GM23338 (cell line): ENCODE data around the gene RASEF. TPM values are rescaled to one million over a fixed set of nuclear protein-coding genes. Genes with fewer than 3 reads are reported as not detected.

Experiments used
- ATAC-seq: fragments of 200-7000 bp; cut with Tn5 transposase; 3 replicates; pipeline ENCODE4 v1.9.1; 2020
- DNase-seq: peaks from one replicate; pipeline ENCODE4 v3.0.0-alpha.2; 2015; ENCODE audit warnings: low spot score
- H2AFZ ChIP-seq: fragments of 200-600 bp; sonication (generic); 2 replicates; pipeline ENCODE4 v1.8.0; 2016; ENCODE audit warnings: antibody characterized with exemption, mild to moderate bottlenecking, moderate library complexity
- H3F3A ChIP-seq: fragments of 200-600 bp; sonication (generic); replicated peaks from 2 replicates; pipeline ENCODE4 v1.8.0; 2017; ENCODE audit warnings: antibody characterized with exemption, mixed run types, low read depth
- H3K27ac ChIP-seq: fragments of 200-600 bp; sonication (generic); 2 replicates; pipeline ENCODE4 v1.6.1; 2016; ENCODE audit warnings: low read depth
- H3K27me3 ChIP-seq: fragments of 200-600 bp; sonication (generic); 2 replicates; pipeline ENCODE4 v1.8.0; 2016; ENCODE audit warnings: mild to moderate bottlenecking, mixed run types, moderate library complexity; ENCODE audit not compliant: insufficient read depth
- H3K36me3 ChIP-seq: fragments of 200-600 bp; sonication (generic); 2 replicates; pipeline ENCODE4 v1.8.0; 2016; ENCODE audit warnings: mild to moderate bottlenecking; ENCODE audit not compliant: insufficient read depth
- H3K4me1 ChIP-seq: fragments of 200-600 bp; sonication (generic); 2 replicates; pipeline ENCODE4 v1.8.0; 2016; ENCODE audit warnings: mild to moderate bottlenecking, moderate library complexity; ENCODE audit not compliant: insufficient read depth
- H3K4me2 ChIP-seq: fragments of 200-600 bp; sonication (generic); 2 replicates; pipeline ENCODE4 v1.7.1; 2017; ENCODE audit warnings: mixed run types
- H3K4me3 ChIP-seq: fragments of 200-600 bp; sonication (generic); 2 replicates; pipeline ENCODE4 v1.6.1; 2016; ENCODE audit warnings: mixed run types
- H3K79me2 ChIP-seq: fragments of 200-600 bp; sonication (generic); replicated peaks from 2 replicates; pipeline ENCODE4 v1.8.0; 2017; ENCODE audit warnings: mild to moderate bottlenecking; ENCODE audit not compliant: insufficient read depth
- H3K9me2 ChIP-seq: fragments of 200-600 bp; sonication (generic); 2 replicates; pipeline ENCODE4 v1.8.0; 2017; ENCODE audit not compliant: insufficient read depth
- H4K20me1 ChIP-seq: fragments of 200-600 bp; sonication (generic); replicated peaks from 2 replicates; pipeline ENCODE4 v1.8.0; 2017; ENCODE audit warnings: mild to moderate bottlenecking; ENCODE audit not compliant: insufficient read depth
- H3K27ac Mint-ChIP-seq: 2 replicates; pipeline ENCODE4 v1.8.0; 2020; ENCODE audit warnings: inconsistent platforms, mild to moderate bottlenecking, moderate library complexity, mixed read lengths
- H3K27me3 Mint-ChIP-seq: 3 replicates; pipeline ENCODE4 v1.8.0; 2022; ENCODE audit warnings: low read depth, mild to moderate bottlenecking, moderate library complexity, mixed read lengths, inconsistent platforms; ENCODE audit not compliant: insufficient read depth, poor library complexity
- H3K36me3 Mint-ChIP-seq: 3 replicates; pipeline ENCODE4 v1.8.0; 2021; ENCODE audit warnings: low read depth, mild to moderate bottlenecking, inconsistent platforms, moderate library complexity, mixed read lengths
- H3K4me1 Mint-ChIP-seq: 3 replicates; pipeline ENCODE4 v1.8.0; 2020; ENCODE audit warnings: mild to moderate bottlenecking, inconsistent platforms, mixed read lengths
- H3K4me3 Mint-ChIP-seq: 3 replicates; pipeline ENCODE4 v1.8.0; 2021; ENCODE audit warnings: moderate library complexity, mild to moderate bottlenecking, inconsistent platforms, mixed read lengths
- H3K9me3 Mint-ChIP-seq: 3 replicates; pipeline ENCODE4 v1.8.0; 2020; ENCODE audit warnings: moderate library complexity, mild to moderate bottlenecking, inconsistent platforms, mixed read lengths
- CTCF ChIP-seq, 2 experiments: fragments of 200-600 bp in 1 of 2; sonication (generic) in 1 of 2; conservative IDR thresholded peaks; 2 replicates each; pipeline versions ENCODE4 v1.5.1 to v1.6.1; 2016 to 2017; ENCODE audit warnings: antibody characterized with exemption in 2 of 2, low read depth in 2 of 2, mild to moderate bottlenecking in 2 of 2, moderate library complexity in 1 of 2
- ETS1 ChIP-seq: IDR thresholded peaks from 2 replicates; pipeline ENCODE4 v1.6.1; 2016; ENCODE audit warnings: antibody characterized with exemption
- EZH2 ChIP-seq: fragments of 200-600 bp; sonication (generic); IDR thresholded peaks from one replicate; pipeline ENCODE4 v1.8.0; 2017; ENCODE audit warnings: antibody characterized with exemption, mild to moderate bottlenecking, low read depth; ENCODE audit not compliant: unreplicated experiment
- NANOG ChIP-seq: IDR thresholded peaks from 2 replicates; pipeline ENCODE4 v1.6.1; 2016; ENCODE audit warnings: antibody characterized with exemption, borderline replicate concordance
- POLR2AphosphoS5 ChIP-seq: IDR thresholded peaks from 2 replicates; pipeline ENCODE4 v1.6.1; 2016; ENCODE audit warnings: antibody characterized with exemption, low read depth
- REST ChIP-seq: IDR thresholded peaks from one replicate; pipeline ENCODE4 v1.6.1; 2018; ENCODE audit warnings: antibody characterized with exemption; ENCODE audit not compliant: unreplicated experiment
- STAT1 ChIP-seq: IDR thresholded peaks from one replicate; pipeline ENCODE4 v1.6.1; 2016; ENCODE audit warnings: antibody characterized with exemption; ENCODE audit not compliant: unreplicated experiment
- ZNF114 ChIP-seq: fragments of 250-450 bp; sonication (Bioruptor Pico); IDR thresholded peaks from 2 replicates; pipeline ENCODE4 v1.5.0; 2020; ENCODE audit warnings: mild to moderate bottlenecking, moderate library complexity
- polyA plus RNA-seq: library from polyadenylated mRNA; unstranded; fragments of >200 nt; fragmentation: Nextera tagmentation; extraction: Ambion mirVana; gene quantifications from 2 replicates; pipeline ENCODE4 v1.2.1, GENCODE V29; 2016
- total RNA-seq: library from RNA; depleted of rRNA; stranded (reverse); fragments of >200 nt; shearing (Covaris generic); gene quantifications from 2 replicates; pipeline ENCODE4 v1.2.3, GENCODE V29; 2014

The RASEF gene
- total and polyA plus RNA-seq, 2 experiments from 2014 or later = 3.6 to 10.4 TPM

- Histone ChIP-seq H2AFZ (no peak overlapping the region), H3F3A (no peaks in the 10 kb centered on the region)
Measured at GRCh38 chr9:83032065-83032625, 30.8 kb downstream of the RASEF start.

GRCh38 chr9:83030391-83031107, 32.4 kb downstream of the RASEF start:
- DNase-seq (no peak), ATAC-seq (no peak)
- H2AFZ ChIP-seq = no peak overlapping the region
- Mint-ChIP-seq H3K4me1 (peaks cover 13% of the 10 kb centered on the region; the same call in 2 of the 3 replicates), H3K9me3 (no peaks in the 10 kb centered on the region; the same call in 2 of the 3 replicates), H3K27ac (no peak overlapping the region), H3K27me3 (no peaks in the 10 kb centered on the region), H3K4me3 (no peak overlapping the region), H3K36me3 (no peaks in the 10 kb centered on the region; the same call in 2 of the 3 replicates)
- H4K20me1 ChIP-seq = no peaks in the 10 kb centered on the region
- no peak overlapping the region for H3K4me3 ChIP-seq
- no peaks in the 10 kb centered on the region for H3F3A ChIP-seq
- no peaks in the 10 kb centered on the region for H3K36me3 ChIP-seq
- no peak overlapping the region for H3K27ac ChIP-seq
- H3K4me1 ChIP-seq = no peaks in the 10 kb centered on the region
- H3K4me2 ChIP-seq = no peak overlapping the region
- H3K9me2 ChIP-seq = peaks cover 3% of the 10 kb centered on the region; the same call in 1 of the 2 replicates
- H3K27me3 ChIP-seq = no peaks in the 10 kb centered on the region
- H3K79me2 ChIP-seq = no peaks in the 10 kb centered on the region
- no peak for TF ChIP-seq EZH2
- no peak for TF ChIP-seq CTCF (conservative IDR thresholded peaks at IDR 0.05; ENCODE audit: low read depth in 2 of 2)
- no peak for TF ChIP-seq ETS1
- TF ChIP-seq ZNF114 = no peak
- no peak for TF ChIP-seq POLR2AphosphoS5
- no peak for TF ChIP-seq REST
- TF ChIP-seq NANOG = no peak

More at GRCh38 chr9:83032065-83032625, 30.8 kb downstream of the RASEF start:
- no peaks in the 10 kb centered on the region for H3K79me2 ChIP-seq
- Mint-ChIP-seq H3K4me1 (peaks cover 13% of the 10 kb centered on the region; the same call in 2 of the 3 replicates), H3K4me3 (no peak overlapping the region), H3K9me3 (no peaks in the 10 kb centered on the region; the same call in 2 of the 3 replicates), H3K27ac (no peak overlapping the region), H3K36me3 (no peaks in the 10 kb centered on the region; the same call in 2 of the 3 replicates), H3K27me3 (no peaks in the 10 kb centered on the region)
- no peak for ATAC-seq
- no peak overlapping the region for H3K4me3 ChIP-seq
- no peaks in the 10 kb centered on the region for H3K36me3 ChIP-seq
- no peak for DNase-seq
- H3K27ac ChIP-seq = no peak overlapping the region
- H3K27me3 ChIP-seq = no peaks in the 10 kb centered on the region
- no peak for TF ChIP-seq POLR2AphosphoS5
- TF ChIP-seq STAT1 = no peak
- TF ChIP-seq REST = no peak
- H4K20me1 ChIP-seq = no peaks in the 10 kb centered on the region
- H3K4me1 ChIP-seq = no peaks in the 10 kb centered on the region
- H3K4me2 ChIP-seq = no peak overlapping the region
- peaks cover 3% of the 10 kb centered on the region; the same call in 1 of the 2 replicates for H3K9me2 ChIP-seq
